GM11168 (cell line): ENCODE results near the gene DHX58.

Experiments
- in situ Hi-C: fragments of 300-500 bp; cut with MboI; formaldehyde crosslinking; loops from one replicate; pipeline ENCODE4 v1.12.0; 2022; ENCODE audit warnings: low sequenced_read_pairs; ENCODE audit not compliant: unreplicated experiment

The DHX58 gene

DNA sequence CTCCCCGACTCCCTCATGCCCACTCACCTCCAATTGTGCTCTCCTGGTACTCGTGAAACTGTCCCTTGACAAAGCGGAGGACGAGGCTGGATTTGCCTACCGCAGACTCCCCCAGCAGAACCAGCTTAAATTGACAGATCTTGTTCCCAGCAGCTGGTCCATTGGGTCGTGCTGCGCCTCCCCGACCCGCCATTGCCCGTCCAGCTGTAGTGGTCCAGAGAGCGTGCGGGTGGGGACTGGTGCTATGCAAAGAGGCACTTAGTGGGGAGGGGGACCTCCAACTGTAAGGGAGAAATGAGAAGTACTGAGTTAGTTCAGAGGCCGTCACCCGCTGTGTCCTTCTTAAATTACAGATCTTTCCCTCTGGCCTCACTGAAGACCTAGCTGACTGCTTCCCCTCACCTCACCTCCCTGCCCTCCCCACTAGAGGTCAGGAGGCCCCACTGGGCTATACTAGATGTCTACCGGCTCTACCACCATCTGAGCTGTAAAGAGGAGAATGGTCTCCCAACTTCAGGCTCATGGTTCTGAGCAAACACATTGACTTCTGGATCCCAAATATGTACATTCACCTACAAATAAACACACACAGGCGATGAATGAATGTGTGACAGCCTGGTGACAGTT is 17.9 kb upstream of the DHX58 start:
- in situ Hi-C loops: no loop called here

DNA sequence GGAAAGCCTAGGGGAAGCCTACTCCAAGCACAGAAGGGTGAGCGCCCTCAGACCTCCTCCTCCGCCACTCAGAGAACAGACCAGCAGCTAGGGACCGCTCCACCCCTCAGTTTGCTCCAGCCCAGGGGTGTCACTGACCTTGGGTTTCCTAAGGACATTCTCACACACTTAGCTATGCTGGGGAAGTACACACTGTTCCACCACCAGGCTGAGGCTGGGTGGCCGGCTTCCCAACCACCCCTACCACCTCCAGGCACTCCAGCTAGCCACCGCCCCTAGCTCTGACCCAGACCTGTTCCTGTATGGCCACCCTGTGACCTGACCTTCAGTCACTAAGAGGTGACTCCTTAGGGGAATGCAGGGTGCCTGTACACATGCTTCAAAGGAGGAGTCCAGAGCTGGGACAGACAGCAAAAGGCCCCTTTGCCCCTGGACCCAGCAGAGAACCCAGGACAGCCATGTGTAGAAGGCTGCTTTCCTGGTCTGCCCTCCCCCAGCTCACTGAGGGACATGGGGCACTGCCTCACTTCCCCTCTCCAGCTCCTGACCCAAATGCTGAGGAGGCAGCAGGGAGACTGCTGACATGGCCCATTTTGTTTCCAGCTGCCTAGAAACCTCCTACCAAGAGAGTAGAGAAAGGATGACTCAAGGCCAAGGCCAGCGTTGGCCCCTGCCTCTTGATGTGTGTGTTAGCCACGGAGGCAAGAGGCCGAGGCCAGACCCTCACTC is 16.8 kb upstream of the DHX58 start:
- in situ Hi-C loops: no loop called here

DNA sequence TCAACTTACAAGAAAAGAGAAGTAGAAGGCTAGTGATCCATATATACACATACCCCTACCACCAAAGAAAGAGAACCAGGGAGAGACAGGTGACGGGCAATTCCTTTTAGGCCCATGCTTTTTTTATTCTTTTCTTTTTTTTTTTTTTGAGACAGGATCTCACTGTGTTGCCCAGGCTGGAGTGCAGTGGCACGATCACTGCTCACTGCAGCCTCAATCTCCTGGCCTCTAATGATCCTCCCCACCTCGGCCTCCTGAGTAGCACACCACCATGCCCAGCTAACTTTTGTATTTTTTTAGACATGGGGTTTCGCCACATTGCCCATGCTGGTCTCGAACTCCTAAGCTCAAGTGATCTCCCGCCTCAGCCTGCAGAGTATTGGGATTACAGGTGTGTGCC is 14.9 kb upstream of the DHX58 start:
- in situ Hi-C loops: no loop called here

DNA sequence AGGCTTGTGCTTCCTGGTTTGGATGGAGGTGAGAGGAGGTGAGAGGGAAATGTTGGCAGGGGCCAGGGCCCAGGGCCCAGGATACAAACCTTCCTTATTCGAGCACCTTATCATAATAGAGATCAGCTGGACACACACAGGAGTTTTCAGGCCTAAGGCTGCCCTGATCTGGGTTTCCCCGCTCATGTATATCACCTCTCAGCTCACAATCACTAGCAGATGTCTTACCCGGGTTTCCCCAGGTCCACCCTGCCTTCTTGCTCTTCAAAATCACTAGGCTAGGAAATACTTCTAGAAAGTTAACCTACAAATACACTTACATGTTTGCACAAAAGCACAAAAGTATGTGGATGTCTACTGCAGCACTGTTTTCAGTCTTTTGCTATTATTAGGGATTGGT is 14.3 kb upstream of the DHX58 start:
- in situ Hi-C loops: no loop called here

DNA sequence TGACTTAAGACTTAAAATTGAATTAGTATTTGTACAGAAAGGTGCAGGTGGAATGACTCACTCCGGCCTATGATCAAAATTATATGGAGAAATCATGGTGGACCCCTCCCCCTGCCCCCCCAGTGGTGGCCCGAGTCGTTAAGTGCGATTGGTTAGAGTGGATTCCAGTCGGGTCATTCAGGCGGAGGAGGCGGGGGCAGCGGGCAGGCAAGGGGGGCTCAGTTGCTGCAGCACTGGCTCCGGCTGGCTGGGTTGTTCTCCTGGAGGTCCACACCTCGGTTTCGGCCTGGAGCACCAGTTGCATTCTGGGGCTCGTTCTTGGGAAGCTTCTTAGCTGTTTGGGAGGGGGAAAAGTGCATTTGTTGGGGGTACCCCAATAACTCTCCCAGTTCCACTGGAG is 13.1 kb upstream of the DHX58 start:
- in situ Hi-C loops: no loop called here

DNA sequence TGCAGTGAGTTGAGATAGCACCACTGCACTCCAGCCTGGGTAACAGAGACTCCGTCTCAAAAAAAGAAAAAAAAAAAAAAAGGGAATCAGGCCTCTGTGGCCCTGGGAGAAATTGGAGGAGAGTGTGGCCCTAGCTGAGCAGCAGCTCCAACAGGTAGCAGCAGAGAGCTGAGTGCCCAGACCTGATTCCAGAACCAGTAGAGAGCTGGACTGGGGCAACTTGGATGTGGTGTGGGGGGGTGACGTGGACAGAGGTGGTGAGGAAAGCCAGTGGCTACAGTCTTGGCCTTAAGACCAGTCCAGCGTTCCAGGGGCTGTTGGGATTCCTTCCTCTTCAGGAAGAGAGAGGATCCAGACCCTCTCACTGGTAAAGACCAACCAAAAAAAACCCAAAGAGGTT is 11.7 kb upstream of the DHX58 start:
- in situ Hi-C loops: no loop called here

DNA sequence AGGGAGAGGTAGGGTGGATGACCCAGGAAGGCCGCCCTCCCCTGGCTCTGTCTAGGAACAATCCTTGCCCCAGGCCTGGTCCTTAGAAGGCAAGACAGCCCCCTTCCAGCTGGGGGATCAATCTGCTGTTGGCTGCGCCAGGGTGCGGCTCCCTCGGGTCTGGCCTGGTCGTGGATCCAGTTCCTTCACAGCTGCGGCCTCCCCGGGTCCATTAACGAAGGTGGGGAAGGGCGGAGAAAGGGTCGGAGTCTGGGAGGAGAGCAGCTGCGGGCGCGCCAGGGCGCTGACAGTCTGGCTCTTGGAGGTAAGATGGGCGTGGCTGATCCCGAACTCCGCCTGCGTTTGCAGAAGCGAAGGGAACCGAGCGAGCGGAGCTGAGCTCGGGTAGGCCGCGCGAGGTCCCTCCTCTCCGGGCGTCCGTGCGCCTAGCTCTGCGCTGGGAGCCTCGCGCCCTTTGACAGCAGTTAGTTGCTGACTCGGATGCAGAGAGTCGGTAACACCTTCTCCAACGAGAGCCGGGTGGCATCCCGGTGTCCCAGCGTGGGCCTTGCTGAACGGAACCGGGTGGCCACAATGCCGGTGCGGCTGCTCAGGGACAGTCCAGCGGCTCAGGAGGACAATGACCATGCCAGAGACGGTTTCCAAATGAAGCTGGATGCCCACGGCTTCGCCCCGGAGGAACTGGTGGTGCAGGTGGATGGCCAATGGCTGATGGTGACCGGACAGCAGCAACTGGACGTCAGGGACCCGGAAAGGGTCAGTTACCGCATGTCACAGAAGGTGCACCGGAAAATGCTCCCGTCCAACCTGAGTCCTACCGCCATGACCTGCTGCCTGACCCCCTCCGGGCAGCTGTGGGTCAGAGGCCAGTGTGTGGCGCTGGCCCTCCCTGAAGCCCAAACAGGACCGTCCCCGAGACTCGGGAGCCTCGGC is 10.1 kb upstream of the DHX58 start, which contains the start of gene HSPB9:
HSPB9 (plus strand) TSS at position 434 of the 933 bp plus-strand sequence; CDS start at position 481, 47 bp downstream.
- in situ Hi-C loops: no loop called here

DNA sequence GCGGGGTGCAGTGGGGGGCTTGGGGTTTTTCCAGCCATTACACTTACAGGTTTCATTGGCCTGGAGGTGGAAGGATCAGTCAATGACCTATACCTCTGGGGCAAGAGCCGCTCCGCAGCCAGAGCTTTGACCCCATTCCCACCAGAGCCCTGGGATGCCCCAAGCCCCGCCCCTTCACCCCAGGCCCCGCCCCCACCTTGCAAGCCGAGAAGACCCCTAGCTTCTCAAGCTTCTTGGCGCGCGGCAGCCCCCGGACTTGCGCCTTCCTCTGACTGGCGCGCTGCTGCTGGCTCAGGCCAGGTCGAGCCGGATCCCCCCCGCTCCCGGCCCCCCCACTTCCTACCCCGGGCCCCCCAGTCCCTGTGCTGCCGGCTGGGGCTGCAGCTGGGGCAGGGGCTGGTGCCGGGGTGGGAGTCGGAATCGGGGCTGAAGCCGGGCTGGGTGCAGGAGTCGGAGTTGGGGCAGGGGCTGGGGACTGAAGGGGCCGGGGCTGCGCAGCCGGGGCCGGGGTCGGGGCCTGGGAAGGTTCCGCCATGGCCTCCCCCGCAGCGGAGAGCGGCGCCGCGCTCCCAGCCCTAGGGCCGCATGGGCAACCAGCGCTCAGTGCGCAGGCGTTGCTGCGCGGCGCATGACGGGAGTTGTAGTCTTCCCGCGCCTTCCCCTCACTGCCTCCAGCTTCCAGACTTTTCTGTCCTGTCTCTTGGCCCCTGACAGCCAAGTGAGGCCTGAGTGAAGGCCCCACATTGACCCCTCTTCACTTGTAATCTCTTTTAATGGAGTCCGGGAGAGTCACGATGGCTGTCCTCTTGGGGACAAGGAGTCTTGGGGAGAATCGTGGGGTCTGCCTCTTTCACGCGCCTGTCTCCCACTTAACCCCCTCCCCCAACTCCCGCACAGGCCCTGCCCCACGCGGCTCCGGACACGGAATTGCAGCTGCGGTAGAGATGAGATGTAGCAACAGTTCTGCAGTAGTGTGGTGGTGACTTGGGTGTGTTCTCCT is 8.6 kb upstream of the DHX58 start, which contains the start of gene KAT2A:
KAT2A (minus strand) TSS at position 598 of the 1,000 bp plus-strand sequence; CDS start at position 535, 63 bp downstream.
- in situ Hi-C loops: no loop called here

DNA sequence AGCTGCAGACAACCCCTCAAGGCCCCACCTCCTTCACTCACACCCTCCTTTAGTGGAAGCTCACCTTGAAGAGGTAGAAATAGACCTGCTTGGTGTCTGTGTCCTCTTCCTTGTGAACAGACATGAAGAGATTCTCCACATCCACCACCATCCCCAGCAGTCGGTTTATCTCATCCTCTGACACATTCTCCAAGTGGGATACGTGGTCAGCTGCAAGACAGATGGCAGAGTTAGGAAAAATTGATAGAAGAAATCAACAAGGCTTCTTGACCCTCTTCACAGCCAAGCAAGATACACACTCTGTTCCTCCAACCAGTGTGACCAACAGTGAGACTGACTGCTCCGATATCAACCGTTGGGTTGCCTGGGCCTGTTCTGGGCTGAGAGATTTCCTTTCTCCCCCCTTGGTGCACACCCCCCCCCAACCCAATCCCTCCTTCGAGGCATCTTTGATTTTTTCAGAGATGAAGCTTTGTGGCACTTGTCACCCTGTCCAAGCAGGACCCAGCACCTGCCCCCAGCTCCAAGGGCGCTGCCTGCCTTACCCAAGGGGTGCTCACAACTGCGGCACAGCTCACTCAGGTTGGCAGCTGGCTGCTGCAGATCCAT is 7.8 kb upstream of the DHX58 start:
- in situ Hi-C loops: no loop called here

DNA sequence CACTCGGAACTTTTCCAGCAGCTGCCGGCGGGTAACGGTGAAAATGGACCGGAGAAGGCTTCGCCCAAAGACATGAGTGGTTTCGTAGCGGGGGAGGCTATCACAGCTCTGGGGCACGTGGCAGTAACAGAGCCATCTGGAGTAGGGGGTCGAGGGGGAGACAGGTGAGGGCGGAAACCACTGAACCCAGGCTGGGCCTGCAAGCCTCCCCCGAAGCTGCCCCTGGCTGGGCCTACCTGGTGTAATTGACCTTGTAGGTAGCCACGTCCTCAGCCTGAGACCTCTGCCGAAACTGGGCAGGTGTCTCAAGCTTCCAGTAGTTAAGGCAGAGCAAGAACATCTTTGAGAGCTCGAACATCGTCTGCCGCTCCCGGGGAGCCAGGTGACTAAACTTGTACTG is 6.8 kb upstream of the DHX58 start:
- in situ Hi-C loops: loop anchor here (10.0 kb wide), 1 partner anchor 54 kb away; no protein-coding TSS in a partner anchor

DNA sequence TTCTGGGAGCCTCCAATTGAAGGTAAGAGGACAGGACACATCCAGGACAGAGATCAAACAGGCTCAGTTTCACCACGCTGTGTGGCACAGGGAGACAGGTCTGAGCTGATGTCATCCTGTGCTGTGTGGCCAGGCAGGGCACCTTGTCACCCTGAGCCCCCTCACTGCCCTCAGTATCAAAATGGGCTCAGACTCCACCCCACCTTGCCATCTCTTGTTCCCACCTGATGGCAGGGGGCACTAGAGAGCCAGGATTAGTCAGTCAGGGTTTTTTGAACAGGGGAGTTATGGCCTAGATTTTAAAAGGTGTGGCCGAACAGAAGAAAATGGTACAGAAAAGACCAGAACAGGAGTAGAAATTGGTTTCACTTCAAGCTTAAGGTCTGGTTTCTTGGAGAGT is 6.0 kb upstream of the DHX58 start:
- in situ Hi-C loops: loop anchor here (10.0 kb wide), 1 partner anchor 54 kb away; no protein-coding TSS in a partner anchor

DNA sequence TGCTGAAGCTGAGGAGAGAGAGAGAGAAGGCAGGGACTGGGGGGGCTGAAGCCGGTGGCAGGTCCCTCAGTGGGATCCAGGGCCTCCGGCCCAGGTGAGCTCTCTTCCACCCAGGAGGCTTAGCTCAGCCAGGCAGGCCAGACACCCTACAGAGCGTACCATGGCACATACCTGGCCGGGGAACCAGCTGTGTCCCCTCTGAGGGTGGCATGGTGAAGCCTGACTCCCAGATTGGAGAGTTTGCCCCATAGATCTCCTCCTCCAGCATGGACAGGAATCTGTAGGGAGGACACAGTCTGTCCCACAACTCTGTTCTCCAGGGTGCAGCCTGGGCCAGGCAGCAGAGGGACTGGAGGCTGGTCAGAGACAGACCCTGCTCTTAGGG is 5.6 kb upstream of the DHX58 start:
- in situ Hi-C loops: loop anchor here (10.0 kb wide), 1 partner anchor 53 kb away; no protein-coding TSS in a partner anchor

DNA sequence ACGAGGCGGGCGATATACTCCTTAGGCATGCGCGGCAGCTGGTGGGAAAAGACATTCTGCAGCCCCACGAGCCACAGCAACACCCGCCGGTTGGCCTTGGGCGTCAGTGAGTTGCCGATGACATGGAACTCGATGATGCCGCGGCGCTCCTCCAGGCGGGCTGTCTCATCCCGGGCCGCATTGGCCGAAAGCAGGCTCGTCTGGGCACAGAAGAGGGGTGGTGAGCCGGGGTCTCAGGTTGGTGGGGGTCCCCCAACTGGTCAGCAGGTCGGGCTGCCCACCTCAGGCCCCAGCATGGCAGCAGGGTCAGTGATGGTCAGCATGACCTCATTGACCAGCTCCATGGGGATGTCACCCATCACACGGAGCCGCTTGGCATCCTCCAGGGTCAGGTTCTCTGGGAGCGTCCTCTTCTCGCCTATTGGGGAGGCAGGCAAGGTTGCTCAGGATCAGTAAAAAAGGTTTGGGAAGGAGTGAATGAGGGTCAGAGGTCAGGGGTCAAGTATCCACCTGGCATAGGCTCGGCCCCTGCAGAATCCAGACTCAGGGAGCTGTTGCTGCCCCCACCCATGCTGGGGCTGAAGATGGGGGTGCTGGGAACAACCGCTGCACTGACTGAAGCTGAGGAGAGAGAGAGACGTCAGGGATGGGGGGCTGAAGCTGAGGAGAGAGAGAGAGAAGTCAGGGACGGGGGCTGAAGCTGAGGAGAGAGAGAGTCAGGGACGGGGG is 5.0 kb upstream of the DHX58 start:
- in situ Hi-C loops: loop anchor here (10.0 kb wide), 1 partner anchor 53 kb away; no protein-coding TSS in a partner anchor

DNA sequence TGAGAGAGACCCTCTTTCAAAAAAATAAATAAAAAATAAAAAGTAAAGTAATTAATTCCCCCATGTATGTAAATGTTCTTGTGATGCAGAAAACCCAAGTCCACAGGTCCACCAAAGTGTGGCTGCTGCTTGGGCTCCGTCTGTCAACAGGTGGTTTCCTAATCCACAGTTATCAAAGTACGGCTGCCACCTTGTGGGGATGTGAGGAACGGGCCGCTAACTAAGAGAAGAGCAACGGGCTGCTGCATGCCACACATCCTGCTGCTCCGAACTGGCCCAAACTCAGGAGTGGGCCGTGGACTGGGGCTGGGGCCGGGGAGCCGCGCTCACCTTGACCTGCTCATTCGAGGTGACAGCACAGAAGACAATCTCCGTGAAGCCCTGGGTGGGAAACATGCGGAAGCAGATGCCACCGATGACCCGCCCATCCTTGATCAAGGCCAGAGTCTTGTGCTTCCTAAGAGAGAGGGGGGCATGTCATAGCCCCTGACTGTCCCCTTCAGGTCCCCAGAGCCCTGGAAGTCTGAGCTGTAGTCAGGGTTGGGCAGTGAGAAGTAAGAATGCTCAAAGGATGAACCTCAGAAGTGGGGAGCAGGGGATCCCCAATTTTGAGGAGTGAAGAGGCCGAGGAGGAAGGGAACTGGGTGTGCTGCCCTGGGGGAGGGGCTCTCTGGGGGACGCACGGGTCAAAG is 4.3 kb upstream of the DHX58 start:
- in situ Hi-C loops: loop anchor here (10.0 kb wide), 1 partner anchor 52 kb away; no protein-coding TSS in a partner anchor

DNA sequence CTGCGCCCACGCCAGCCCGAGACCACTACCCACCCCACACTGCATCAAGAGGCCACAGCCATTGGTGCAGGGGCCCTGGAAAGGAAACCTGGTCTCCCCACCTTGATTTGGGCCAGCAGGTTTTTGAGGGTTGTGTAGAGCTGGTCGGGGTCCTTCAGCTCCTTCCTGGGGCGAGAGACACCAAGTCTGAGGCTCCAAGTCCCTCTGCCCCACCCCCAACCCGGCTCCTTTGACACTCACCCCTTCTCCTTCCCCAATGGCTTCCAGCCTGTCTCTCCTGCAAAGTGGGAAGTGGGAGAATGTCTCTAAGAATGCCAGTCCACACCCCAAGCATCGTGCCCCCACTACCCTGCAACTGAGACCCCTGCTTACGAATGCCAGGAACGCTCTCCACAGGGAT is 1.6 kb upstream of the DHX58 start:
- in situ Hi-C loops: loop anchor here (5.0 to 10.0 kb wide), 3 partner anchors 49 to 157 kb away; no protein-coding TSS in a partner anchor

DNA sequence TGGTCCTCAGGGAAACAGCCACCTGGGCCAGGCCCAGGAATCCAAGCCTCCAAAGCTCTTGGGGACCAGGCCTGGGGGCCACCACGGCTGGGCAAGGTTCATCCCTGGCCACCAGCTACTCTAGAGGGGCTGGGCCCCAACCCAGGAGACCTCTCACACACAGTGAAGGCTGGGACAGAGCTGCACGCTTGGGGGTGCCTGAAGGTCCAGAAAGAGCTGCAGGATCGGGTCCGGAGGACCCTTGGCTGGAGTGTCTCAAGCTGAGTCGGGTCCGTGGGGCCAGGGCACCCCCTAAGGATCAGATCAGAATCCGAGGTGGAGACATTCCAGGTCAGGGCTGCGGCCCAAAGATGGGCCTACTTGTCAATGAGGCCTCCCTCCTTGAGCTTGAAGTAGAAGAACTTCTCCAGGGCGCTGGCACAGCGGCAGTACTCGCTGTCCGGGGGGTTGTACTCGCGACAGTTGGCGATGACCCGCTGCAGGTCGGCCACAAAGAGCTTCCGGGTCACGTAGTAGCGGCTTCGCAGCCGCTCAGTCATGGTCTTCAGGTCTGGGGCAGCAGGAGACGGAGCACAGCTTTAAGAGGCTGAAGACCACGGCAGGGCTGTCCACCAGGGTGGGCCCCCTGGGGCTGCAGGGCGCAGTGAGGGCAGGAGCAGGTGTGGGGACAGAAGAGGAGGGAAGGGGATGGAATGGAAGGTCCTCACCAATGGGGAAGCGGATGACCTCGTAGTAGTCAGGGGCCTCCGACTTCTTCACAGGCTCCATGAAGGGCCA is 967 bp upstream of the DHX58 start:
- in situ Hi-C loops: loop anchor here (5.0 to 10.0 kb wide), 3 partner anchors 49 to 156 kb away; no protein-coding TSS in a partner anchor
